Right renal cortex interstitium (tissue), 3 donors: ENCODE results near the gene NIPA2. TPM values are rescaled to one million over a fixed set of nuclear protein-coding genes. Genes with fewer than 3 reads are reported as not detected.

Experiments used
- DNase-seq, 3 donors: peaks; one replicate each; pipeline ENCODE4 v3.0.0-alpha.2; 2013; ENCODE audit warnings: low read depth in 3 of 3, low spot score in 2 of 3
- polyA plus RNA-seq, 3 donors: library from polyadenylated mRNA; unstranded; fragments of 120-200 nt; gene quantifications; one replicate each; pipeline ENCODE4 v1.2.1, GENCODE V29; 2013; ENCODE audit not compliant: insufficient read length in 3 of 3

NIPA2 gene
- polyA plus RNA-seq, 3 donors: 59.5 to 63.5 (median 61.5) TPM

DNA sequence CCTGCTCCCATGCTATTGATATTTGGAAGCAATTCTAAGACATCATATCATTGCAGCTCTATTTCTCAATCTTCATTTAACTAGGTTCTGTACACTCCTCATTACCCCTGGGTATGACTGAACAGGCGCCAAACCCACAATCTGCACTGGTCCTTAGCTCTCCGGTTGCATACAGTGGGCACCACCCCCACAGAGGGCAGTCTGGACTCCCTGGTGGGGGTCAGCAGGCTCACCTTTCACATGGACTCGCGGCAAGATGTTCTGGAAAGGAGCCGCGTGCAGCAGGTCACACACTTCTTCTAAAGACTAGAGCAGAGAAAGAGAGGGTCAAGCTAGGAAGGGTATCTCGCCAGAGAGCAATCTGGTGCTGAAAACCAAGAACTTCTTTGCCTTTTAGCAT is 36.5 kb downstream of the NIPA2 start:
- no peak for DNase-seq

DNA sequence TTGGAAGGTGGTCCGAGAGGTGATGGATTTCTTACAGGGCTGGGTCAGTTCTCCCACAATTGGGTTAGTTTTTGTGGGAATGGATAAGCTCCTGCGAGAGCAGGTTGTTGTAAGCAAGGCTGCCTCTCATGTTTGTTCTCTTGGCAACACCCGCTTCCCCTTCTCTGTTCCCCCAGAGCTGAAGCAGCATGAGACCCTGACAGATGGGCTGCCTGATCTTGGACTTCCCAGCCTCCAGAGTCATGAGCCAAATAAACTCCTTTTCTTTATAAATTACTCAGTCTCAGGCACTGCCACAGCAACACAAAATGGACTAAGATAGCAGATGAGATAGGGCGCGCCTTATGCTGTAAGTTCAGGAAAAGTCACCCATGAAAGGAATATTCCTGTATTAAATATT is 38.7 kb downstream of the NIPA2 start:
- DNase-seq: no peak

DNA sequence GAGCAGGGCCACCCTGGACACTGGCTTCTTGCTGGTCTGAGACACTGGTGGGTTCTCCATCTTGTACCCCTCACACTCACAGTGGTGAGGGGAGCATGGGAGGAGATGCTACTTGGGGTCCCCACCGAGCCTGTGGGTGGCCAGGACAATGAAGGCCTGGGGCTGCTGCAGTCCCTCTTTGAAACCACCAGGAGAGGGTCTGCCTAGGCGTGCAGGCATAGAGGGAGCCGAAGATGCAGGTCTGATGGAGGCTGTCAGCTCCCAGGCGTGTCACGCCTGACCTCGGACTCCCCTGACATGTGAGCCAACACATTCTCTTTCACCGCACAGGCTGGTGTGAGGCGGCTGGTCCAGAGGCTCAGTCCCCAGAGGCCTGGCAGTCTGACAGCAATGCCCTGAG is 39.1 kb downstream of the NIPA2 start:
- no peak for DNase-seq

DNA sequence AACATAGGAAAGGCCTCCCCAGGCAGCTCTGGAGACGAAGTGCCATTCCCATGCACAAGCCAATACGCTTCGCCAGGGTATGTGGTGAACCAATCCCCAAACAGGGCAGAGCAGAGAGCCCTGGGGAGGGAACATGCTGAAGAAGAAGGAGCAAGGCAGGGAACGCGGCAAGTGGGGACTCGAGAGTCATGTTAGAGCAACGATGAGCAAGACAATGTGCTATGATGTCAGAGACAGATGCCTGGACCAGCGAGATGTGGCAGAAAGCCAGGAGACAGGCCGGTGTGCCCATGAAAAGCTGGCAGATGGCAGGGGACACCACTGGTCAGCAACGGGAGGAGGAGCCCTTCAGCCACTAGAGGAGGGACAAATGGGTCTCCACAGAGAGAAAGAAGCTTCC is 39.6 kb downstream of the NIPA2 start:
- no peak for DNase-seq

DNA sequence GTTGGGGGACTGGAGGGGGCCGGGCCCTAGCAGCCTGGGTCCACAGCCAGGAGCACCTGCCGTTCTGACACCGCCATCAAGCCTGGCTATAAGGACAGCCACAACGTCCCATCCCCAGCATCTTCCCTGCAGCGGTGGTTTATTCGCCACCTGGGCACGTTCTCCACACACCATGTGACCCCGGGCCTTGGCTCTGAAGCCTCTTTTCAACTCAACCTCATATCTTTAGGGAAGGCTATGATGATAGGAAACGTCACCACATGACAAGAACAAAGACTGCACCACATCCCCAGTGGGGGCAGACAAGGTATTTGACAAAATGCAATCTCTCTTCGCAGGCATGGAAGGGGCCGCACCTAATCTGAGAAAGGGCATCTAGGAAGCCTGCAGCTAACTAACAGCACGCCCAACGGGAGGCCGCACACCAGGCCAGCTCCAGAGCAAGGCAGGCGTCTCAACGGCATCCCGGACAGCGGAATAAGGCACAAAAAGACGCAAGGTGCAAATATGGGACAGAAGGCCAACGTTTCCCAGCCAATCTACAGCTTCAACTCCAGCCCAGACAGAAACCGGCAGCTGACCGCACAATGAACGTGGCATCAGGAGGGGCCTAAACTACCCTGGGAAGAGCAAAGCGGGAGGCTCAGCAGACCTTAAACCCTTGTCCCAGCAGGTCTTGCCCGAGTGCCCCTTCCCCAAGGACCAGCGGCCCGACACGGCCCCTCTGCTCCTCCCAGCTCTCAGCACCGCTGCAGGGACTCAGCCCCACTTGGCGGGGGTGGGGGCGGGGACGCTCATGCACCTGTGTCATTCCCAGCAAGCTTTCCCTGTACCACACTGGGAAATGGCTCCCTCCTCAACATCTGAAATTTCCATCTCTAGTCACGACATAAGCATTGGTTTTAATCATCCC is 41.9 kb downstream of the NIPA2 start:
- DNase-seq: no peak

DNA sequence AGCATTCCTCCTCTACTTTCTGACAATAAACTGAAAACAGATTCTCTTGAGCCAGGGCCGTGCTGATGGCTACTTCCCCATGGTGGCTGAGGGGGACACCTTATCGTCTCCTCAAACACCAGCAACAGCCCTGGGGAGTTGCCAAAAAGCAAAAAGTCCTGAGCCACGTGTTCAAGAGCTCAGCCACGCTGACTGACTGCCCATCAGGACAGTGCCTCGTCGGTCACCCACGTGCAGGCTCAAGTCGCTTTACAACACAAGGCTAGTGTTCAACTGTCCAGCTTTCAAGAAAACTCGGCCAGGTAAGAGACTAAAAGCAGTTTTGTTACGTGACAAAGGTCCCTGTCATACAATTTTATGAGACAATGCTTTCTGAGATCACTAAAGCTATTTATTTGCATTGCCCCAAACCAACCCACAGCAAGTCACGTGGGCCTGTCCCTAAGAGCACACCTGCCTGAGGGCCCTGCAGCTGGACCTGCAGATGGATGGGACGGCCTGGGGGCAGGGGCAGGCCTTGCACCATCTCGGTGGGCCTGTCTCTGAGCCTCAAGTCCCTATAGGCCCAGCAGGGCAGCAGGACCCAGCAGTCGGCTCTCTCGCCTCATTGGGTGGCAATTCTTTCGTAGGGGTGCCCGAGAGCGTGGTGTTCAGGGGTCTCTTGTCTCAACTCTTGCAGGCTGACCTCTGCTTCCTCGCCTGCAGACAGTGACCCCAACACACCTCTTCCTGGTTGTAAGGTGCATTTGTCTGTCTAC is 42.7 kb downstream of the NIPA2 start:
- no peak for DNase-seq

DNA sequence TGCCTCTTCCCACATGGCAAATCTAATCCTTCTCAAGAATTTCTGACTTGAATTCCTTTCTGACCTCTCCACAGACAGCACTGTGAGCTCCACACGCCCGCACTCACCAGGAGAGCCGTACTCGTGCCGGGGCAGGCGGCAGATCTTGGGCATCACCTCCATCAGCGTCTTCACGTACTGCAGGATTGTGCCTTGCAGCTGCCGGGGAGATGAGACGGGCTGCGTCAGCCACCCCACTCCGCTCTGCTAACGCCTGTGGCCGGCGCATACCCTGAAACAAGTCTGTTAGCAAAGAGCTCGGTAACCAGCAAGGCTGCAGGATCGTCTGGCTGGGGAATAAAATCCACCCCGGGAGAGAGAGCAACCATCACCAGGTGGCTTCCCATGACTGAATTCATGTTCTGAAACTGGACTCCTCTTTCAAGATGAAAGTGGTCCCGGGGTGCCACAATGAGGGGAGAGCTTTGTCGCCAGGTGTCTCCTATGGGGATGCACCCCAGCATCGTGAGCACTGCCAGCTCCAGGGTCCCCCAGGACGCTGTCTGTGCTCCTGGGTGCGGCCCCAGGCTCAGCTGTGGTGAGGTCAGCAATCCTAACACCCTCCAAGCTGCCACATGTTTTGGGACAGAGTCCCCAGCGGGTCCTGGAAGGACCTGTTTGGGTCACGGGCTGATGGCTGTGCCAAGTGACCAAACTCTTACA is 43.4 kb downstream of the NIPA2 start:
- no peak for DNase-seq

DNA sequence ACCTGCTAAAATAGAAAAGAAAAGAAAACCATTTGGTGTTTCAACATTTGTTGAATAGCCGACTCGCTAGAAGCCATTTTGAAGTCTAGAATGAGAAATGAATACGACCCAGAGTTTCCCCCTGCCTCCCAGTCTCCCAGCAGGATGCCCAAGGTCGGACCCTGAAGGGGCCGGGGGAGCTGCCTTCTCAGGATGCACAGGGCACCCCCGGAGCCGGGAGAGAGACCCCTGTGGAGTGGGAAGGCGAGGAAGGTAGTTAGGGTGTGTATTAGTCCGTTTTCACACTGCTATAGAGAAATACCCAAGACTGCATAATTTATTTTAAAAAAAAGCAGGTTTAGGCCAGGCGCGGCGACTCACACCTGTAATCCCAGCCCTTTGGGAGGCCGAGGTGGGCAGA is 44.7 kb downstream of the NIPA2 start:
- DNase-seq: no peak

DNA sequence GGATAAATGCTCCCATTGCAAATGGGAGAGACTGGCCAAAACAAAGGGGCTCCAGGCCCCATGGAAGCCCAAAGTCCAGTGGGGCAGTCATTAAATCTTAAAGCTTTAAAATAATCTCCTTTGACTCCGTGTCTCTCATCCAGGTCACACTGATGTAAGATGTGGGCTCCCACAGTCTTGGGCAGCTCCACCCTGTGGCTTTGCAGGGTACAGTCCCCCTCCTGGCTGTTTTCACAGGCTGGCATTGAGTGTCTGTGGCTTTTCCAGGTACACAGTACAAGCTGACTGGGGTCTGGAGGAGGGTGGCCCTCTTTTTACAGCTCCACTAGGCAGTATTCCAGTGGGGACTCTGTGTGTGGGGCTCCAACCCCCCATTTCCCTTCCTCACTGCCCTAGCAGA is 45.9 kb downstream of the NIPA2 start:
- no peak for DNase-seq

DNA sequence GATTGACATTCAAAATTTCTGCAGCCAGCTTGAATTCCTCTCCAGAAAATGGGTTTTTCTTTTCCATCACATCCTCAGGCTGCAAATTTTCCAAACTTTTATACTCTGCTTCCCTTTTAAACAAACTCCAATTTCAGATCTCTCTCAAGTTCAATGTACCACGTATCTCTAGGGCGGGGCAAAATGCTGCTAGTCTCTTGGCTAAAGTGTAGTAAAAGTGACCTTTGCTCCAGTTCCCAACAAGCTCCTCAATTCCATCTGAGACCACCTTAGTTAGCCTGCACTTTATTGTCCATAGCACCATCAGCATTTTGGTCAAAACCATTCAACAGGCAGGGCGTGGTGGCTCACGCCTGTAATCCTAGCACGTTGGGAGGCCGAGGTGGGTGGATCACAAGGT is 46.7 kb downstream of the NIPA2 start:
- DNase-seq: no peak

DNA sequence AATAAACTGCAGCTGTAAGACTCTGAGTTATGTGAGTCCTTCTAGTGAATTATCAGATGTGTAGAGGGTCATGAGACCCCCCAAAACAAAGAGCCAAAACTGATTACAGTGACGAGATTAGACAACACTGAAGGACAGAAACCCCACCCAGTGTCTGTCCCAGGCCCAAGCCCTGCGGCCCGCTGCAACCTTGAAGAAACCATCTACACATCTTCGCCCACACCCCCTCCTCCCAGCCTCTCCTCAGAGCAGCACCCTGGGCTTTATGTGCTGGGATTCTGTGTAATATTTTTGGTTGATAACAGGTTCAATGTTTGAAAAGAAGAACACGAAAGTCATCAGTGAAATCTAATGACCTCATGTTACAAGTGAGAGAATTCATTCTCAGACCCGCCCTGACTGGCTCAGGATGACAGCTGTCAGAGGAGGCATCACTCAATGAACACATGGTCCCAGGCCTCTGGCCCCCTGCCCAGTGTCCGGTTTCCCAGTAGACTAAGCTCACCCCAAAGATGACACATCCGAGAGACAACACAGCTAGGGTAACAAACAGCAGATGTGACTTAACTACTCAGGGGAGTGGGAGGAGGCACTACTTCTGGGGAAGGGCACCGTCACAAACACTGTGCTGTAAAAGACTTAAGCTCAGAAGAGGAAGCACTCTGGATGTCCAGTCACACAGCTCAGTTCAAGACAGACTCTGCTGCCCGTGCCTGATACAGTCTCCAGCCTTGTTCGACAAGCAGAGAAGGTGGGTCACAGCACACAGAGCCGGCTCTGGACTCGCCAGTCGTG is 48.9 kb downstream of the NIPA2 start:
- DNase-seq: no peak

DNA sequence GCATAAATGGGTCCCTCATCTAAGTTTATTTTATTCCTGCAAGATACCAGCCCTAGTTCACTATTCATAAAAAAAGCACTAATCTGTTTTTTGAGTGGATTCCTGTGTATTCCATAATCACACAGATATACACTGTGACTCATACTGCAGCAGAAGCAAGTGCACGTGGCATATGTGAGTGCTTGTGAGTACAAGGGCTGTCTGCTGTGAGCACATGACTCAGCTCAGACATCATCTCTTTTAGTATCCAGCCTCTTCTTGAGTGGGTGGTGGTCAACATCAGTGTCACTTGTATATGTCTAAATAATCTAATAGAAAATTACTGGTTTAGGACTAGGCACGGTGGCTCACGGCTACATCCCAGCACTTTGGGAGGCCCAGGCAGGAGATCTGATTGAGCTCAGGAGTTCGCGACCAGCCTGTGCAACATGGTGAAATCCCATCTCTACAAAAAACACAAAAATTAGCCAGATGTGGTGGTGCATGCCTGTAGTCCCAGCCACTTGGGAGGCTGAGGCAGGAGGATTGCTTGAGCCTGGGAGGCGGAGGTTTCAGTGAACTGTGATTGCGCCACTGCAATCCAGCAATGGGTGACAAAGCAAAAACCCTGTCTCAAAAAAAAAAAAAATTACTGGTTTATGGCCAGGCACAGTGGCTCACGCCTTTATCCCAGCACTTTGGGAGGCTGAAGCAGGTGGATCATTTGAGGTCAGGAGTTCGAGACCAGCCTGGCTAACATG is 49.8 kb downstream of the NIPA2 start:
- no peak for DNase-seq

DNA sequence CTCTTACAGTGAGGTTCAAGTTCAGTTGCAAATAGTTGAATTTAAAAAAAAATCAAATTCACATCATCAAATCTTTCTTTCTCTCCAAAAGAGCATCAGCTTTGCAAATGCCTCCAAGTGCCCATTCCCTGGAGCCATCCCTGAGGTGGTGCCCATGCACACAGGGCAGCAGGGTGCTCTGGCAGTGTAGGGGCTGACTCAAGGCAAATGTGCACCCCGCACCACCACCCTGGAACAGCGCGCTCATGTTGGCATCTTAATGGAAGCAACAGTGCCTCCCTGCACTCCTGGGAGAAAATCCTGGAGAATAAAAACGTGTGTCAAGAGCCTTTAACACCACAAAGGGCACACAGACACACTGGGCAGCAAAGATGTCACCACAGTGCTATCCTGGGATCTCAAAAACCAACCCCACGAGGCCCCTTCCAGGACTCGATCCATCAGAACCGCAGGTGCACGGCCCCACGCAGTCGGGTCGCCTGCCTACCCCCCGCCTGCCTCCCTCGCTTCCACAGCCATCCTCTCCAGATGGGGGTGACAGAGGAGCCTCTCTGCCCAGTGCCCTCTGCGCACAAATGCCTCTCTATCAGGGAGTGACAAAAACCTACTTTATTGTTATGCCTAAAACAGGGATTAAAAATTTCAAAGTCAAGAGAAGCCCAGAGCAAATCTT is 50.8 kb downstream of the NIPA2 start:
- DNase-seq: no peak

DNA sequence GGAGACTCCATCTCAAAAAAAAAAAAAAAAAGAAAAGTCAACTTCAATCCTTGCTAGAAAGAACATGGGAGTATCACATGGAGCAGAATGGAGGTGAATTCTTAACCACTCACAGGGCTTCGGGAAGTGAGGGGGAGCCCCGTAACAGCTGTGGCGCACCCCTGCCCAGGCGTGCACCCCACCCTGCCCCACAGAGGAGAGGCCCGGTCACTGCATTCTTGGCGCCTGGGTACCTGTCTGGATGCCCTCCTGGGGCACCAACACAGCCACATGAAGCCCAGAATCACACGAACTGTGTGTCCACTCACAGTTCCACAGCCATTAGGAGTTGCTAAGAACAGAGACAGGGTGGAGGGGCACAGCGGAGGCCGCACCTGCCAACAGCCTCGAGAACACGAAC is 51.8 kb downstream of the NIPA2 start:
- no peak for DNase-seq

DNA sequence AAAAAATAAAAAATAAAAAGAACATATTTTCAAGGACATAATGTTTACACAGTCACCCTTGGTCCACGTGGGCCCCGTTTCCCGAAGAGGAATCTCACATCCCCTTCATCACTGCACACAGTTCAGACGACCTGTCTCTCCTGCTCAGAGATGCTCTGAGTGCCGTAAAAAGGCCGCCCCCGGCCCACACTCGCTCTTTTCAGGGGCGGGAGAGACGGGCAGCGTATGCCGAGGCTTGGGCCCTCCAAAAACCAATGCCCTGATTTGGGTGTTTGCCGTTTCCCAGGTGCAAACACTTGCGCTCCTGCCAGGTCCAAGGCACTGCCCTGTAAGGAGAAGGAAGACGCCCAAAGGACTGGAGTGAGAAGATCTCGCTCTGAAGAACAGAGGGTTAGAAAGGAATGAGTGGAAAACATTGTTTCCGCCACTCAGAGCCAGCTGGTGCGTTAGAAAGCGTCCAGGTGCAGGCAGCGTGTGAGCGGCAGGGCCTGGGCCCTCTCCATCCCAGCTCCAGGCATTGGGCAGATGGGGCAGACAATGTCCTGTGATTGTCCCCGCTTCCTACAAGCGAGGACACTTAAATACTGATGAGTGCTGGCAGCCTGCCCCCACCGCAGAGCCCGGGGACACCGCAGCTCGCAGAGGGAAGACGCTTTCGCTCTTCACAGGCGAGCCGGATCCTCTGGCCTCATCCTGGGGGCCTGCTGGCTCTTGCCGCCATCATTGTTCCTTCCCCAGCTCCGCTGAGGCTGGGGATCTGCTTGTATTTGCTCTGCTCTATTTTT is 53.2 kb downstream of the NIPA2 start:
- DNase-seq: no peak

DNA sequence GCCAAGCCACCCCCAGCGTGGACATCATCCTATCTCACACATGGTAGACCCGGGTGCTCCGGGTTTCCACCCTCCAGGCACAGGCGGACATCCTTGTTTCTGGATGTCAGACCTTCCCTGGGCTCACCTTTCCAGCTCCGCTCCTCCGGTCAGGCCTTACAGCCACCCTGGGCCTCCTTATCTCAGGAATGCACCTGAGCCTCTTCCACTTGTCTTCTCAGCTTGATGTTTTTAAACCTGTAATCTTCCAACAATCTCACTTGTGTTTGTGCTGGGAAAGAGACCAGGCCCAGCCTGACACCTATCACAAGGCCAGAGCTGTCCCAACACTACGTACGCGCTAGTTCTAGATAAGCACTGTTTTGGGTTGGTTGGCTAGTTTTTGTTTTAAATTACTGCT is 53.9 kb downstream of the NIPA2 start:
- no peak for DNase-seq

DNA sequence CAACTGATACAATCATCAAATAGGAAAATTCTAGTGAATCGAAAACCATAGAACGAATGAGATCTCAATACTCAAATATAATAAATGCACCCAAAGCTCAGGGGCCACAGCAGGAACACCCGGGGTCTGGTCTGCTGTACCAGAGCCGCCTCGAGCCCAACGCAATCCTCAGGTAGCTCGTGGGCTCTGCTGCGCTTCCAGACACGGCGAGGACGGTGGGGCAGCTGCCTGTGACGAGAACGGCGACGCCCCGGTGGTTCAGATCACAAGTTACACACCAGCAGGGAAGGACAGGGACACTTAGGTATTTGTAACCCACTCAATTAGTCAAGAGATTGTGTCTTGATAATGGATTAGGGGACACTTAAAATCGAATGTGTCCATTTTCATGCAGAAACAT is 54.6 kb downstream of the NIPA2 start:
- no peak for DNase-seq

DNA sequence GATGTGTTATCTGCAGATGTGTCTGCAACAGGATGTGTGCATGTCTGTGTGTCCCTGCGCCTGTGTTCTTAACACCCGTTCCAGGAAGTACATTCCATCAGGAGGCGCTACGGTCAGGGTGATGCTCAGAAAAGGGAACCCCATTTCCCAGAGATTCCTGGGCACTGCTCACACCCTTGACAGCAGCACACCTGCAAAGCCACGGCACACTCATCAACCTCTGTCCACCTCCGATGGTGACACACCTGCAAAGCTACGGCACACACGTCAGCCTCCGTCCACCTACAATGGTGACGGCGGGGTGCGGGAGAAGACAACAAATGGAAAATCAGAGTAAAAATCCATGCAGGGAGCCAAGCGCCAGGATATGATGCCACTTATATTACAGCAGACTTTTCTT is 55.4 kb downstream of the NIPA2 start:
- no peak for DNase-seq
